HL-60/S4 treated with retinoic acid at 250 ng/mL for 4 days and 3 days (cell line): Measurements from ENCODE around the gene FNDC11.

Experiments used
- in situ Hi-C: fragments of 300-500 bp; cut with MboI; formaldehyde crosslinking; loops from 2 replicates; pipeline ENCODE4 v1.7.0; 2022; ENCODE audit warnings: low sequenced_read_pairs

Gene FNDC11

DNA sequence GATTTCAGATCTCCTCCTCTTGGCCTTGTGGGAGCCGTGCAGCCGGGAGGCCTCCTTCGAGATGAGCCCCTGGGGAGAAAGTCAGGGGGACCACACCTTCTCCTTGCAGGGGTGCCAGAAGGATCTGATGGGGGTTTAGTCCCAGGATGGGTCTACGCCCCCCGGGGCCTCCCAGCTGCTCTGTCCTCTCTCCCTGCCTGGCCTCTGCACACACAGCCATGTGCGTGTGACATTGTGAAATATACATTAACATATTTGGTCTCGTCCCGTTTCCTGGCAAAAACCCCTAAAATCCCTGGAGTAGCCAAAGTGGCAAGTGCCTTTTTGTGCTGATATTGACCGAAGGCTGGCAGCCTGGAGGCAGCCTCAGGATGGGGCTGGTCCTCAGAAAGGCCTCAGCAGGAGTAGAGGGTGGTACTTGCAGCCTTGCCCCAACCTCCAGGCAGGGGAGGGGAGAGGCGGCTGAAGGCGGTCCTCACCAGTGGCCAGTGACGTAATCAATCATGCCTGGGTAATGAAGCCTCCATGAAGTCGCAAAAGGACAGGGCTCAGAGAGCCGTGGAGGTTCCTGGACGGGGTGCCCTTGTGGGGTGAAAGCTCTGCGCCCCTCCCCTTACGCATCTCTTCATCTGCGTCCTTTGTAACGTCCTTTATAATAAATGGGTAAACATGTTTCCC lies 25.2 kb downstream of the FNDC11 start:
- in situ Hi-C loops: no loop called here

DNA sequence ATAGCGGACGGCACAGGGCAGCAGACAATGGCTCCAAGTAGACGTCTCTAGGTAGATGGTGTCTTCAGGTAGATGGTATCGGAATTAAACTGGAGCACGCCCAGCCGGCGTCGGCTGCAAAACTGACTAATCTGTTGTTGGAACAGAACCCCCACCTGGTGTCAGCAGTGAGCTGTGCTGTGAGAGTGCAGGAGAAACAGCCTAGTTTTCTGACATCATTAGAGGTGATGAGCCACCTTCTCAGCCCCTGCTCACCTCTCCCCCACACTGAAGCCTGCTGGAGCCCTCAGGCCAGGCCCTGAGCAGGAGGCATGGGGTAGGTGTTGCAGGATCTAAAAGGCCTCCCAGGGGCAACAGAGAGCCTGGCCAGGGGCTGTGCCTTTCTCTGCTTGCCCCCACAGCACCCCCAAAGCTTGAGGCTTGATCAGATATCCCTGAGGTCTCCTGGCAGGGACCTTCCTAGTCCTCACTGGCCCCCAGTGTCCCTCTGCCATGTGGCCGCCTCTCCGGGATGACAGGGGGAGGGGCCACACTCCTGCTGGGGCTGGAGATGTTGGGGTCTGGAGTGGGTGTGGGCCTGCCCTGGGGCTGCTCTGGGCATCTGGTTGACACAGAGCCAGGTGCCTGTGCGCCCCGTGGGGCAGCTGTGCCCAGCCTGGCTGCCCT lies 27.0 kb downstream of the FNDC11 start:
- in situ Hi-C loops: no loop called here

DNA sequence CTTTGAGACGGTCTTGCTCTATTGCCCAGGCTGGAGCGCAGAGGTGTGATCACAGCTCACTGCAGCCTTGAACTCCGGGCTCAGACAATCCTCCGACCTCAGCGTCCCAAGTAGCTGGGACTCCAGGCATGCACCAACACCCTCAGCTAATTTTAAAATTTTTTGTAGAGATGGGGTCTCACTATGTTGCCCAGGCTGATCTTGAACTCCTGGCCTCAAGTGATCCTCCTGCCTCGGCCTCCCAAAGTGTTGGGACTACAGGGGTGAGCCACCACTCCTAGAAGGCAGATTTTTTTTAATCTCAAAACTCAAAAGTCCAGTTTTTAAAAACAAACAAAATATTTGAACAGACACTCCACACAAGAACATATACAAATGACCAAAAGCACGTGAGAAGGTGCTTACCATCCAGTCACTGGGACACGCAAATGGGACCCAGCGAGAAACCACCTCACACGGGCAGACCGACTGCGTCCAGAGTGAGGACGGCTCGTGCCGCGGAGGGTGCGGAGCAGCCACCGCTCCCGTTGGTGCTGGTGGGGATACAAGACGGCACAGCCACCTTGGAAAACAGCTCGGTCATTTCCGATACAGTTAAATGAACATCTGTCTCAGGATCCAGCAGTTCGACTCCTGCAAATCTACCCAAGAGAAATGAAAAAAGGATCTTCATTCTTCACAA lies 28.6 kb downstream of the FNDC11 start:
- in situ Hi-C loops: no loop called here

DNA sequence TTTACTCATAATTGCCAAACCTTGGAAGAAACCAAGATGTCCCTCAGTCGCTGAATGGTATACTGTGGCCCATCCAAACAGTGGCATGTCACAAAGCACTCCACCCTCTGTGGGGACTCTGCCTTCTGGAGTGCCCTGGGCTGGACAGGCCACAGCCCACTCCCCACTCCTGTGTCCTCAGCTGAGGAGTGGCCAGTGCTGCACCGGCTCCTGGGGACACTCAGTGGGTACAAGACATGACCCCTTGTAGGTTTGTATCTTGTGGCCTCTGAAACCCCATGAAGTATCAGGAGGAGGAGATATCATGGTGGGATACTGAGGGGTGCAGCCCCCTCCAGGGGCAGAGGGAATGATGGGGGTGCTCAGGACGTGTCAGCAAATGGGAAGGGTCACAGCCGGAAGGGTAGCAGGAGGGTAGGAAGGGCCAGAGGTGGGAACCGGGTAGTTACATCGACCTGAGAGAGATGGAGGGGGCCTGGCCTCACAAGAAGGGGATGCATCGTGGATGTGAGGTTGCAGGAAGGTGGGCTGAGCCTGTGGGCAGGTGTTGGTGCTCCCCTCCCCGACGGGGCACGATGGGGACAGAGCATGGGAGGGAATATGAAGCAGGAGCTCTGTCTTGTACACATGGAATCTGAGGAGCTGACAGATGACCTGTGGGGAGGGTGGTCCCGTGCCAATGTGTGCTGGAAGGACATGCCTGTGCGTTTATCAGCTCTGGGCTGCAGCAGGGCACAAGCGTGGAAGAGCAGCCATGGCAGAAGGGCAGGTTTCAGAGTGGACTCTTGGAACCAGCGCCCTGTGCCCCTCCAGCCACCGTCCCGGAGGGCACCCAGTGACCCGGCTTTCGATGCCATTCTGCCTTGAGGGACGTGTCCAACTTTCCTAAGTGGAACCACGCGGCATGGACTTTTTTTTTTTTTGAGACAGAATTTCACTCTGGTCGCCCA lies 31.9 kb downstream of the FNDC11 start:
- in situ Hi-C loops: no loop called here

DNA sequence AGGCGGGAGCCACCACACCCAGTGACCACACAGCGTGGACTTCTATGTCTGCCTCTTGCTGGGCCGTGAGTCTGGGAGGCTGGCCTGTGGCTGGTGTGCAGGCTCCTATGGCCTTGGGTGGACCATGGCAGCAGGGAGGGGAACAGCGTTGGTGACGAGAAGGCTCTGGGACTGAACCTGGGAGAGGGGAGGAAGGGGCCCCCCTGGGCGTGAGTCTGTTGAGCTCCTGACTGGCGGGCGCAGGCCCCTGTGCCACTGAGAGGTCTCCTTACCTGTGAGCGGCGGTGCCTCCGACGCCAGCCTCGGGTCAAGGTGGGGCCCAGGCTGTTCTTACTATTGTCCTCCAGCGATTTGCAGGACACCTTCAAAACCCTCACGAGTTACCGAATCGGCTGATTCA lies 32.8 kb downstream of the FNDC11 start:
- in situ Hi-C loops: no loop called here

DNA sequence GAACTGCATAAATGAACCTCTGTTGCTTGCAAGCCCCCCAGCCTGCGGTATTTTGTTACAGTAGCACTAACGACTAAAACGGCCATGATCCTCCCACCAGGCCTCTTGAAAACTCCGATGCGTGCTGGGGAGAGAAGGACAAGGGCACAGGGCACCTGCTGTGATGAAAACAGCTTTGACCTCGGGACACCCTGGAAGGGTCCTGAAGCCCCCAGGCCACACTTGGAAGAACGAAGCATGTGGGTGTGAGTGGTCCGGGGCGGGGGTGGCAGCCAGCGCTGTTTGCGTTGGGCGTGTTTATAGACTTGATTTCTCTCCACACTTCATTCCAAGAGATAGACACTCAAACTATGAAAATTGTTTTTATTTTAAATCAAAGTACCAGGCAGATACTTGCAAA lies 33.3 kb downstream of the FNDC11 start:
- in situ Hi-C loops: no loop called here

DNA sequence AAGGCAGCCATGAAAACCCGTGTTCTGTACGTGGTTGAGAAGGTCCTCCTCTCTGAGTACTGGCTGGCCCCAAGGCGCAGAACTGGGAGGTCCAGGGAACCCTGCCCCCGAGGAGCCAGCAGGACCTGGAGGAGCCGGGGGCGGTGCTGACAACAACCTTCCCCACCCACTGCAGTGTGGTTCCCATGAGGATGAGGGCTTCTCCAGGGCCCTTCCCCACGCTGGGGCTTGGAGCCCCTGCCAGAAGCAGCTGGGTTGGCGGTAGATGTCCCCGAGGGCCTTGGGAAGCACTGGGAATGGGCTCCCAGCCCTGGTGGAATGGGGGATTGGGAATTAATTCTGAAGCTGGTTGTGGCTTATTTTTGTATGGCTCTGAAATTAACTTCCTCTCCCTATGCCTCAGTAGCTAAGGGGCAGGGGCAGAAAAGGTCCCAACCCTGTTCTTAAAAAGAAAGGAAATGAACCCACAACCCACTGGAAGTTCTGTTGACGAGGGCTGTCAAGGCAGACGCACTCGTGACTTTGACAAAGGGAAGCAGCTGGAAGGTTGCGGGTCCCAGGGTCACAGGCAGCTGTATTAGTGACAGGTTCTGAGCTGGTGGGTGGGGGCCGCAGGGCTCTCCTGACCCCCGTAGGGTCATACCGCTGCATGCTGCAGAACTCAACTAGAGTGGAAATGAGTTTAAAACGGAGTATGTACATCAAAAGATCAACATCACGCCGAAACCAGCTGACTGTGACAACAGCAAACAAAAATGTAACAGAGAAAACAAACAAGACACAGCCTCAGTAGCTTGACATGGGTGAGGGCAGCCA lies 34.0 kb downstream of the FNDC11 start:
- in situ Hi-C loops: no loop called here

DNA sequence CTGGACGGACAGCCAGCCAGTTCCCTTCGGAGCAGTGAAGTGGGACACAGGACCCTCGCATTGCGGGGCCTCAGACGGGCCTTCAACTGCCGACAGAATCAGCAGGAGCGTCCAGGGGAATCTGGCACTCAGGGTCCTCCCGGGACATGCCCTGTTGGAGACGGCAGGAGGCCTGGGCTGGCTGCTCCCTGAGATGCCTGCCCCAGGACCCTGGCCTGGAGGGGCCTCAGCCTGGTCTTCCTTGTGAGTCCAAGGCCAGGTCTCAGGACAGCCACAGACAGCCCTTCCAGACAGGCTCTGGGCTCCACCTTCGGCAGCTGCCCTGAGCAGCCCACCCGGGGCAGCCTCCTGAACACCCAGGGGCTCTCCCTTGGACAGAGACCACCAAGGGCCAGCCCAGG lies 34.7 kb downstream of the FNDC11 start:
- in situ Hi-C loops: no loop called here

DNA sequence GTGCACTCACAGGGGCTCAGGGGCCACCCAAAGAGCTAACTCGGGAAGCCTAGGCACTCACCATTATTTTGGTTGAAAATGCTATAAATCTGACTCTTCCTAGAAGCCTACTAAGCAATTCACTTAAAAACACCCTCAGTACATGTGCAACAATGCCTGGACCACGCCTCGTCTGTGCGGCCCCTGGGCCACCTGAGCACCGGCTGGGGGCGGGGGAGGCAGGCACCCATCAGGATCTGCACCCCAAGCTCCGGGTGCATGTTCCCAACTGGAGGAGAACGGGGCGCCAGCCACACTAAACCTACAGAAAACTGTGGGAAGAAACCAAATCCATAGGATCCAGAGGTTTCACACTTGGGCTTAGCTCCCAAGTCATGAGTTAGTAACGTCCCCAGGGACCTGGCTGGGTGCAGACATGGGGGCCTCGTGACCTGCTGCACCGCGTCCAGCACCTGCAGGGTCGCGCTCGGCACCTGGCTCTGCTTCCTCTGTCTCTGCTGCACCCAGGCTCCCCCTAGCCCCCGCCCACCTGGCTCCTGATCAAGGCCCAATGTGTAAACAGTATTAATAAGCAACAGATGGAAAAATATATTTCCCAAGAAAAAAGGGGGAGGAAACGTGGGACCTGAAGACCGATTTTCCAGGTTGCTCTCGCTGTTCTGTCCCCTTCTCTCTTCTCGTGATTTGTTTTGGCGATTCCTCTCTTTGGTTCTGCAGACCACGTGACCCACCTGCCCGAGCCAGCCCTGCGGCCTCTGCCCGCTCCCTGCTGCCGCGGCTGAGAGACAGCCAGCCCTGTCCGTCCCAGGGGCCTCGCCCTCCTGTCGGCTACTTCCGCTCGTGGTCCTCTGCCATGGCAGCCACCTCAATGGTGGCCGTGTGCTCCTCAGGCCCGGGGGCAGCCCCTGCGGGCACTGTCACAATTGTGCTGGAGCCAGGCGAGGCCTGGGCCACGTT lies 35.6 kb downstream of the FNDC11 start:
- in situ Hi-C loops: no loop called here

DNA sequence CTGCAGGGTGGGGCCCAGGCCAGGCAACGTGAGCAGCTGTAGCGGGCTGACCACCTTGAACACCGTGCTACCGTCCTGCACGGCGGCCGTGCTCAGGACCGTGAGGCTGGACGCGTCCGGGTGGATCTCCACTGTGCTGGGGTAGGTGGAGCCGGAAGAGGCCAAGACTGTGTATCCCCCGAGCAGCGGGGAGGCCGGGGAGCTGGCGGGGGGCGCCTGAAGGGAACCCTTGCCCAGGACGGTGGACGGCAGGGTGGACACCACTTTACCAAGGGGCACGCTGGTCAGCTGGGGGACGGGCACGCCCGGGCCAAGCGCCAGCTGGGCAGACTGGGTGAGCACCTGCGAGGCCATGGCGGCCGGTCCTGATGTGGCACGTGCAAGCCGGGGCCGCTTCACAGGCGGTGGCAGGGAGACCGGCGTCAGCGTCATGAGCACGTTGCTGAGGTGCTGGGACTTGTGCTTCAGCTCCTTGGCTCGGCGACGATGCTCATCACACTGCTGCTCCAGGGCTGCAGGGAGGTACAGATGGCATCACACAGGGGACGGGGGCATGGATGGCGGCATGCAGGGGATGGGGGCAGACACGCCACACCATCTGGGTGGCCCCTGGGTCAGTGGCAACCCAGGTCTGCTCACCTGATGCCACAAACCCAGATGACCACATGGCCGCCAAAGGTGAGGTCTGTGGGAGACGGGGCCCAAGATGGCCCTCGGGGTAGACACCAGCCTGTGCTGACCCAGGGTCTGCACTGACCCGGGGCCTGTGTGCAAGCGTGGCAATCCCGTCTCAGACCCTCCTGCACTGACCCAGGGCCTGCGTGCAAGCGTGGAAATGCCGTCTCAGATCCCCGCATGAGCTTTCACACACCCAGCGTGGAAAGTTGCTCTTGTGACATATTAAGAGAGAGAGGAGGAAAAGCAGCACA lies 36.5 kb downstream of the FNDC11 start:
- in situ Hi-C loops: no loop called here

DNA sequence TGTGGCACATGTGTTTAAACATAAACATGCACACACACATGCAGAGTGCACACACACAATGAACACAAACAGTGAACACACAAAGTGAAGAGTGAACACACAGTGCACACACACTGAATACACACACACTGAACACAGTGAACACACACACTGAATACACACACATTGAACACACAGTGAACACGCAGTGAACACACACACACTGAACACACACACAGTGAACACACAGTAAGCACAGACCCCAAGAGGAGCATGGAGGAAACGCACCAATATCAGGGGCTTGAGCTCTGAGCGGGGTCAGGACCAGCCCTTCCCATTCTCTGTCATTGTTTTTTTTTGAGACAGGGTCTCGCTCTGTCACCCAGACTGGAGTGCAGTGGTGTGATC lies 37.2 kb downstream of the FNDC11 start:
- in situ Hi-C loops: no loop called here

DNA sequence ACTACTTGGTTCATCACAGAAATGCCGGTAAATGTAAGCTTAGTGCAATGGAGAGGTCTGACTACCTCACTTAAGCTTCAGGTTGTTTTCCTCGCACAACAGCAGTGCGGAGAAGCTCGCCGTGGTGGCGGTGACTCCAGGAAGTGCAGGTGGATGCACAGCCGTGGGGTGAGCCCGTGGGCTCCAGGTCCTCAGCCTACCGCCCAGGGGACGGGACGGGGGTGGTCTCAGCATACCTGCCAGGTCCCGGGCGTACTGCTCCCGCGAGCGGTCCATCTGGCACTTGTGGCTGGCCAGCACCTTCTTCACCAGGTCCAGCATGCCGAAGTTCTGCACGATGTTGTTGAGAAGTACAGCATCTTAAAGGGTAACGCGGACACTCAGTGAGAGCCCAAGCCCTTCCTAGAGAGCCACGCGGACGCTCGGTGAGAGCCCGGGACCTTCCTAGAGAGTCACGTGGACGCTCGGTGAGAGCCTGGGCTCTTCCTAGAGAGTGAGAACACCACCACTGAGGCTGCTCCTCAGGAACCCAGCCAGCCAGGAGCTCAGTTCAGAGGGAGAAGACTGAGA lies 37.9 kb downstream of the FNDC11 start:
- in situ Hi-C loops: no loop called here

DNA sequence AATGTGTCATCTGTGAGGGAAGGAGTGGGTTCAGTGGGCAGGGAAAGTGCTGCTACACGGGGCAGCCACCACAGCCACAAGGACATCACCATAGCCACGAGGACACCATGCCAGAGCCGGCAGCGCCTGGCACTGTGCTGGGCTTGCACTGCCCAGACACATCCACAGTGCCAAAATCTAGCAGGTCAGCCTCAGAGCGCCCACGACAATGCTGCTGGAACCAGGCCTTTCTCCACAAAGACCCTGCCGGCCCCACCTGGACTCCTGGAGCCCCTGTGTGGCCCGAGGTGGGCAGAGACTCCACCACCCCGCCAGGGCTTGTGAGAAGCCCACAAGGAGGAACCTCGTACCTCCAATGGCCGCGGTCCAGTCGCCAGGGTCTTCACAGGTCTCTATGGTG lies 38.7 kb downstream of the FNDC11 start:
- in situ Hi-C loops: no loop called here

DNA sequence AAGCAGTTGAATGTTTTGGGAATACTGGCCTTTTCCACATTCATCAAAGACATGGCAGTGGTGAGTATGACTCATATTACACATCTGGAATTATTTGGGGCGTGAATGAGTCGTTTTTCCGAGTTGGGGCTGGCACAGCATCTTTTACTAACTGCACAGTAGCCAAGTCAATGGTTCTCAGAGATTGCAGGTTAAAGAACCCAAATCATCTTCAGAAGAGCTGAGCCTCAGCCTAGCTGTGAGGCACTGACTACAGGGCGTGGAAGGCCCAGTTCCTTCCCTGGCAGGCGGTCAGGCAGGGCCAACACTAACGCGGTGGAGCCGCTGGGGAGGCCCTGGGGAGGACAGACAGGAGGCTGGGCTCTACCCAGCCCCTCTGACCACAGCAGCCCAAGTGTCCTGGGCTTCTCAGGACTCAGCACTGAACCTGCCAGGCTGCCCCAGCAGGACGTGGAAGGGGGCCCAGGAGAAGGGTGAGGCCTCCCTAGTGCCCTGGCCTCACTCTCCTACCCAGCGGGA lies 40.1 kb downstream of the FNDC11 start:
- in situ Hi-C loops: no loop called here

DNA sequence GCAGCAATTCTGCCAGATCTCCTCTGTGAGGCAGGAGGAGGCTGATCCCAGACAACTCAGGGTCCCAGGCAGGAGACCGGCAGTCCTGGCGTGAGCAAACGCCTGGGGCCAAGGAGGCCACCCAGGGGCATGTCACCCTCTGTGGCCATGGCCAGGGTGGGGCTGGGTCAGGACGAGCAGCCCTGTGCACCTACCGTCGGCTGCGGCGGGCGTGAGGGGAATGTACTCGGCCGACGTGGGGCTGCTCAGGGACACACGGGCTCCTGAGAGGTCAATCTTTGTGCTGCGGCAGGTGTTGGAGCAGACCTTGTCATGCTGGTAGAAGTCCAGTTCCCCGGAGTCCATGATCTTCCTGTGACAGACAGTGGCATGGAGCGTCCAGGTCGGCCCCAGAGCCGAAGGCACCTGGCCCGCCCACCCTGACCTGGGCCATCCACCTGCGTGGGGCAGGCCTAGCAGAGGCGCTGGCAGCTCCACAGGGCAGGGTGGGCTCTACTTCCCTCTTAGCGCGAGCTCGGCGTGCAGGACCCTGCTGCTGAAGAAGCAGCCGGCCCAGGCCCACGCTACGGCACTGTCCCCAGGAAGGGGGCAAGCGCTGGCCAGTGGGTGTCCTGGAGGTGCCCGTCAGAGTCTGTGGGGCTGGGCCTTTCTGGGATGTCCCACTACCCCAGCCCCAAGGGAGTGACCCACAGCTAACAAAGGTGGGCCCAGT lies 41.6 kb downstream of the FNDC11 start:
- in situ Hi-C loops: no loop called here

DNA sequence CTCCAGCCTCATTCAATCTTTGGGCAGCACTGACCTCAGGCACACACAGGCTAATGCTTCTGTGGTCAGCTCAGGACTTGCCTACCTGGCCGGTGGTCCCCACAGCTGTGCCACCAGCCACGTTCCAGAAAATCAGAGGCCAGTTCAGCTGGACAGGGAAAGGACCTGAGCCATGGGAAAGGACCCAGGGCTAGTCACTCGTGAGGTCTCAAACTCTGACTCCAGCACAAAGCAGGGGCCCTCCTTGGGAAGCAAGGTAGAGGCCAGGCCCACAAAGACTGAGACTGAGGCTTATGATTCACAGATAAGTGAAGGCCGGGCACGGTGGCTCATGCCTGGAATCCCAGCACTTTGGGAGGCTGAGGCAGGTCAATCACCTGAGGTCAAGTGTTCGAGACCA lies 42.5 kb downstream of the FNDC11 start:
- in situ Hi-C loops: no loop called here
